ENCODE measurements around the gene RNF148. TPM values are rescaled to one million over a fixed set of nuclear protein-coding genes. Genes with fewer than 3 reads are reported as not detected.
"Not testable (repeated sequence)": the region's sequence is repeated elsewhere in the genome, so short reads cannot be mapped to it uniquely, and the experiment has no call there.

Gene RNF148
- total and polyA plus RNA-seq, 2 experiments from 2014 or later: 2.2 TPM; not detected in 1

- not testable (repeated sequence) for H3K4me2 ChIP-seq; H3K4me3 ChIP-seq; H3K9me2 ChIP-seq (ENCODE audit: insufficient read depth); H4K20me1 ChIP-seq (replicated peaks; ENCODE audit: insufficient read depth); H3K4me3 Mint-ChIP-seq; H3K36me3 ChIP-seq (ENCODE audit: insufficient read depth); H3K27ac Mint-ChIP-seq; H3K27ac ChIP-seq (ENCODE audit: low read depth); H3K27me3 Mint-ChIP-seq (ENCODE audit: insufficient read depth, low read depth, poor library complexity); ATAC-seq; H3K27me3 ChIP-seq (ENCODE audit: insufficient read depth); H3K79me2 ChIP-seq (replicated peaks; ENCODE audit: insufficient read depth); H3F3A ChIP-seq (replicated peaks; ENCODE audit: low read depth); H2AFZ ChIP-seq; DNase-seq (ENCODE audit: low spot score)
- H3K4me1 ChIP-seq (ENCODE audit: insufficient read depth): peaks cover 43% of the 10 kb centered on the region
- Mint-ChIP-seq H3K9me3 (peaks cover 11% of the 10 kb centered on the region; the same call in 2 of the 3 replicates), H3K36me3 (ENCODE audit: low read depth) (peaks cover 11% of the 10 kb centered on the region; the same call in 2 of the 3 replicates), H3K4me1 (peaks cover 59% of the 10 kb centered on the region)
These were observed 21.5 kb downstream of the RNF148 start for GRCh38 chr7:122681186-122681585.

- peak overlapping the region; percentile 98 for H3K27ac Mint-ChIP-seq
- H3K27ac ChIP-seq (ENCODE audit: low read depth): peak overlapping the region; percentile 91
- H3K27me3 Mint-ChIP-seq (ENCODE audit: insufficient read depth, low read depth, poor library complexity): peaks cover 3% of the 10 kb centered on the region
- H3K36me3 ChIP-seq (ENCODE audit: insufficient read depth): no peaks in the 10 kb centered on the region
- no peaks in the 10 kb centered on the region for H3K79me2 ChIP-seq (replicated peaks; ENCODE audit: insufficient read depth)
- DNase-seq (ENCODE audit: low spot score) (no peak), ATAC-seq (peak; percentile 11; the same call in 2 of the 3 replicates)
- no peaks in the 10 kb centered on the region for H4K20me1 ChIP-seq (replicated peaks; ENCODE audit: insufficient read depth)
- peak overlapping the region; percentile 50 for H3K4me3 Mint-ChIP-seq
- no peaks in the 10 kb centered on the region for H3K27me3 ChIP-seq (ENCODE audit: insufficient read depth)
- H3K9me3 Mint-ChIP-seq: peaks cover 11% of the 10 kb centered on the region; the same call in 2 of the 3 replicates
- no peaks in the 10 kb centered on the region for H3F3A ChIP-seq (replicated peaks; ENCODE audit: low read depth)
- peak overlapping the region; percentile 13; the same call in 1 of the 2 replicates for H3K4me2 ChIP-seq
- H3K4me1 ChIP-seq (ENCODE audit: insufficient read depth): peaks cover 29% of the 10 kb centered on the region
- H3K4me3 ChIP-seq: no peak overlapping the region
- H3K4me1 Mint-ChIP-seq: peaks cover 51% of the 10 kb centered on the region
- TF ChIP-seq EZH2phosphoT487 (IDR thresholded peaks at IDR 0.05; ENCODE audit: unreplicated experiment): no peak
- no peak for TF ChIP-seq JUNB (IDR thresholded peaks at IDR 0.05; ENCODE audit: unreplicated experiment)
- no peak for TF ChIP-seq POLR2AphosphoS5 (IDR thresholded peaks at IDR 0.05; ENCODE audit: low read depth)
- TF ChIP-seq ZNF114 (CRISPR knock-in tag; IDR thresholded peaks at IDR 0.05): no peak
- no peak for TF ChIP-seq STAT1 (IDR thresholded peaks at IDR 0.05; ENCODE audit: unreplicated experiment)
- no peak for TF ChIP-seq REST (IDR thresholded peaks at IDR 0.05; ENCODE audit: unreplicated experiment)
- no peak for TF ChIP-seq CTCF (conservative IDR thresholded peaks at IDR 0.05; ENCODE audit: low read depth in 2 of 2)
- no peaks in the 10 kb centered on the region for H3K9me2 ChIP-seq (ENCODE audit: insufficient read depth)
- no peak overlapping the region for H2AFZ ChIP-seq
- H3K36me3 Mint-ChIP-seq (ENCODE audit: low read depth): peaks cover 17% of the 10 kb centered on the region; the same call in 2 of the 3 replicates
These were observed 22.9 kb downstream of the RNF148 start for GRCh38 chr7:122679813-122680212.
